Cerebellar nuclear complex (tissue), 1 donor: ENCODE measurements around the gene PLEKHB1.

Experiments
- DNase-seq, 2 experiments: peaks; one replicate each; lab custom pipeline; 2025; lab: John Stamatoyannopoulos, UW

The PLEKHB1 gene, protein sequence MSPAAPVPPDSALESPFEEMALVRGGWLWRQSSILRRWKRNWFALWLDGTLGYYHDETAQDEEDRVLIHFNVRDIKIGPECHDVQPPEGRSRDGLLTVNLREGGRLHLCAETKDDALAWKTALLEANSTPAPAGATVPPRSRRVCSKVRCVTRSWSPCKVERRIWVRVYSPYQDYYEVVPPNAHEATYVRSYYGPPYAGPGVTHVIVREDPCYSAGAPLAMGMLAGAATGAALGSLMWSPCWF

DNA sequence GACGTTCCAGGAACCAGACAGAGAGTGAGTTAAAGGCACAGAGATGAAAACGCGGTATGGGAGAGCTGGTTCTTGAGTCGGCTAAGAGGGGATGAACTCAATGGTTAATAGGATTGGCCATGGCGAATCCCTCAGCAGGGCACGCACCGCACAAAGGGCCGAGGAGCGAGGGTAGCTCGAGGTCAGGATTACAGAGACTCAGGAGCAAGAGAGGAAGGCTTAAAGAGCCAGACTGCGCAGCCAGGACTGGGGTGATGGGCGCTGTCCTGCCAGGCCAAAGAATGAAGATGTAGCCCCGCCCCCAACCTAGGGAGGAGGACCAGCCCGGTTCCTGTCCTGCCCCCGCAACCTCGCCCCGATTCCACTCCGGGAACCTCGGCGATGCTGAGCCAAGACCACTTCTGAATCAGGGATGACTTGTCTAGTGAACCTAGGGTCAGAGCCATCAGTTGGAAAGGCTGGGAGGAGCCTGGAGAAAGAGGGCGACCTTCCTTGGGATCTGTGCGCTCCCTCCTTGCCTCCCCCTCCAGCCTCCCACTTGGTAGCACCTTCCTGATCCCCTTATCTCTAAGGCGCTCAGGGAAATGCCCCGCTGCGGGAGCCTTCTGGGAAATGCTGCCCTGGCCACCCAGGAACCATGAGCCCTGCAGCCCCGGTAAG is at the start of gene PLEKHB1:
Gene PLEKHB1 (plus strand): TSS at position 610 of the 660 bp plus-strand sequence. CDS start 28 bp downstream, at position 638.
- DNase-seq: no peak

DNA sequence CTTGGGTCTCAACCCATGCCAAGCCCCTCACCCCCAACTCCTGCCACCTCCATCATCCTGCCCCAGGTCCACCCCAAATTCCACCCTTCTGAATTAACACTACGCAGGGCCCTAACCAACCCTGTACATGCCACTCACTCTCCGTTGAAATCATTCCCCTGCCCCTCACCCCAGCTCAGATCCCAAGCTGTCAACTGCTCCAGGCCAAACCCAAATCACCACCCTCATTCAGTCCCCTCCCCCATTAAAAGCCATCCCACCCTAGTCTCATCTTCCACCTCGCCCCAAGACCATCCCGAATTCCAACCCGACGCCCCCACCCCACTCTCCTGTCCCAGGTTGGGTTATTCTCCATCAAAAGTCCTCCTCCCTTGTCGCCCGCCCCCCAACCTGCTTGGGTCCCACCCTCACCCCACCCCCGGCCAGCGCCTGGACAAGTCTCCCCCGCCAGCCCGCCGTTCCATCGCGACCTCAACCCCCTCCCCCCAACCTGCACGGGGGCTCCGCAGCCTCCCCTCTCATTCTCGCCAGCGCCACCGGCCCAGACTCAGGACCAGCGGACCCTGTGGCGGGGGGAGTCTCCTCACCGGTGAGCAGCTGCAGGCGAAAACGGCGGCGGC is 48.9 kb upstream of the PLEKHB1 start:
- no peak for DNase-seq

DNA sequence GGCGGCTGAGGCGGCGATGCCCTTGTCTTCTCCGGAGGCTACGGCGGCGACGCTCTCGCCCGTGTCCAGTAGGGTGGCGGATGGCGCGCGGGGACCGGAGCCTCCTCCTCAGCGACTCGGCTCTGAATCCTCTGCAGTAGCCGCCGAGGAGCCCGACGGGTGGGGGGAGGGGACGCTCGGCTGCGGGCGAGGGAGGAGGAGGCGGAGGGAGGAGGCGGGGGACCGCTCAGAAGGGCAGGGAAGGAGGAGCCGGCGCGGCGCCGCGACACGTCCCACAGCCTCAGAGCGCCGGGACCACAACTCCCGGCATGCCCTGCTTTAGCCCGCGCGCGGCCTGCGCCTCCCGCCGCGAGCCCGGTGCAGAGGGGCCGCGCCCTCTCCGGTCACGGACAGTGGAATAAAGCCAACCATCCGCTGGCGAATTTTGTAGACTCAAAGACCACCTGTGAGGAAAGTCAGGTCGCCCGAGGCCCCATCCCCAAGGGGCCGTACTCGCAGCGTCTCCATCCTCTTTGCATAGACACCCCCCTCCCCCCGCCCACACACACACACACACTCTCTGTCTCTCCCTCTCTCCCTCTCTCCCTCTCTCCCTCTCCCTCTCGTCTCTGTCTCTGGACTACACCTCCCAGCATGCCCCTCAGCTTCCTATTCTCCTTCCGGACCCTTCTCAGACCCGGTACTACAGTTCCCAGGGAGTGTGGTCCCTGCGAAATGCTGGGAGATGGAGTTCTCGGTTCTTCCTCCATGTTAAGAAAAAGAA is 48.2 kb upstream of the PLEKHB1 start, which contains the start of gene FAM168A:
Gene FAM168A (minus strand): TSS at position 157 of the 763 bp plus-strand sequence. CDS start 129,638 bp downstream, outside the sequence.
- DNase-seq: peak; percentile 78 to 92

DNA sequence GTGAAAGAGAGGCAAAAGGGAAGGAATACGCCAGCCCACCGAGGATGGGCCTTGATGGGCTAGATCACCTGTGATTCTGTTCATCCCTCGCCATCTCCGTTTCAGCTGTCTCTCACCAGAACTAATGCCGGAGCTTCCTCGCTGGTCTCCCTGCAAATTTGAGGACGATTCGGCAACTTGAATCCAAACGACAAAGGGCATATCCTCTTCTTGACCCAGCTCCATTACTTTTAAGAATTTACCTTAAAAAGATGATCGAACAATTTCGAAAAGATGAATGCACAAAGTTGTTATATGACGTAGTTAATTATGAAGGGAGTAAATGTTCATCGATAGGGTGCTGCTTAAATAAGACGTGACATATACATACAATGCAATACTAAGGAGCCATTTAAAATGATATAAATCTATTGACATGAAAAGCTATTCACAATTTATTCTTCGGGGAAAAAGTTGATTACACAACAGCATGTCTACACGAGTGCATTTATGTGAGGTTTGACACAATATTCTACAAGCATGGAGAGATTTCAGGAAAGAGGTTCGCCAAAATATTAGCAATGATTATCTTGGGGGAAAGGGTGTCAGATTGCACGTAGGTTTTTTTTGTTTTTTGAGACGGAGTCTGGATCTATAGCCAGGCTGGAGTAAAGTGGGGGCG is 47.5 kb upstream of the PLEKHB1 start:
- DNase-seq: no peak

DNA sequence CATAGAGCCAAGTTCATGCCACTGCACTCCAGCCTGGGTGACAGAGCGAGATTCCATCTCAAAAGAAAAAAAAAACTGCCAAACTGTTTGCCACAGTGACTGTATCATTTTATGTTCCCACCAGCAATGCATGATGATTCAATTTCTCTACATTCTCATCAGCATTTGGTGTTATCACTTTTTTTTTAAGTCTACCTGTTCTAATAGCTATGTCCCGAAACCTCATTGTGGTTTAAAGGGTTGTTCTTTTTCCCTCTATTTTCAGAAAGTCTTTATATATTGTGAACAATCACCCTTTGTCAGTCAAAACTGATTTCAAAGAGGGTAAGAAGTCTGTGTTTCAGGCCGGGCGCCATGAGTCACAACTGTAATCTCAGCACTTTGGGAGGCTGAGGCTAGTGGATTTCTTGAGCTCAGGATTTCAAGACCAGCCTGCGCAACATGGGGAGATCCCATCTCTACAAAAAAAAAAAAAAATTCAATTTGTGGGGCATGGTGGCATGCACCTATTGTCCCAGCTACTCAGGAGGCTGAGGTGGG is 33.7 kb upstream of the PLEKHB1 start:
- no peak for DNase-seq

DNA sequence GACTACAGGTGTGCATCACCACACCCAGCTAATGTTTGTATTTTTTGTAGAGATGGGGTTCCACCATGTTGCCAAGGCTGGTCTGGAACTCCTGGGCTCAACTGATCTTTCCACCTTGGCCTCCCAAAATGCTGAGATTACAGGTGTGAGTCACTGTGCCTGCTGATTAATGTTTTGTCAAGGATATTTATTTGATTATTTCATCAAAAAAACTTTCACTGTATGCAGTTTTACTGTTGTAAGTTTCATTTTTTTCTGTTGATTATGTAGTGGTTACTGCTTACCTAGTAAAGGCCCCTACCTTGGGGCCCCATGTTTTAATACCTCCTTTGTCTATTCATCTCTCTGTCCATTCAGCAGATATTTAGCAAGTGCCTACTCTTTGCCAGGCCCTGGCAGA is 31.8 kb upstream of the PLEKHB1 start:
- no peak for DNase-seq

DNA sequence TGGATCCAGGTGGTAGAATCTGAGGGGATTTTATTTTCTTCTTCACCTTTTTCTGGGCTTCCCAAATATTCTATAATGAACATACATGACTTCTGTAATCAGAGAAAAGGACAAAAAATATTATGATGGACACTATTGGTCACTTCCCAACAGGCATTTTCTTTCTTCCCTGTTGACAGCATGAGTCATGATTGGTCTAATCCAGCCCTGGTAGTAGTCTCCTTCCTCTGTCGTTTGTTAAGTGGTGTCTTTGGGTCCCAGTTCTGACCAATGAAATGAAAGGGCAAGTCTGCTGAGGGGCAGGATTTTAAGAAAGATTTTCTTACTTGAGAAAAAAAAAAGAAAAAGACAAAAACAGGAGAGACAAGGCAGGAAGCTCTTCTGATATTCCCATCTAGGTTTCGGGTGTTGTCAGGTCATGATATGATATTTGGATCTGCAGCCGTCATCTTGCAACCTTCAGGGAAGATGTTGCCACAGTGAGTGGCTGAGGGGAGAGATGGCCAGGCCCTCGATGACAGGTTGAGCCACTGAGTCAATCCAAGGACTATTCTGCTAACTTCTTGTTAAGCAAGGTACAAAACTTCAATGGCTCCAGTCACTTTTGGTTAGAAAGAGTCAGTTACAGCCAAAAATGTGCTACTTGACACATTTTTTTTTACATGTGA is 23.3 kb upstream of the PLEKHB1 start:
- no peak for DNase-seq

DNA sequence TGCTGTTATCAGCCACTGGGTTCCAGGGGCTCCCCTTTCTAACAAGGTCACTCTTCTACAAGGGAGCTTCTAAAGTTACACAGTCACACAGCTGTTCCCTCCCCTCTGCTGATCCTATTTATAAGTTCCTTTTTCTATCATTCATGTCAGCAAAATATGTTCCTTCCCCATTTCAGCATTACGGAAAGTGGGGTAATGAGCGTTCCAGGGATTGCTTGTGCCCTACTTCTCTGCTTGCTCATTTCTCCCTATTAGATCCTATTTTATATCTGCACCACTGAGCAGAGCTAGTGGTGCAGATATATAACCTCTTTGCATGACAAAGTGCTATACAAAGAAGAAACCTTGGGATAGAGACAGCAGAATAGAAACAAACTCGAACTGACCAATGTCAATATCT is 22.7 kb upstream of the PLEKHB1 start:
- DNase-seq: no peak

DNA sequence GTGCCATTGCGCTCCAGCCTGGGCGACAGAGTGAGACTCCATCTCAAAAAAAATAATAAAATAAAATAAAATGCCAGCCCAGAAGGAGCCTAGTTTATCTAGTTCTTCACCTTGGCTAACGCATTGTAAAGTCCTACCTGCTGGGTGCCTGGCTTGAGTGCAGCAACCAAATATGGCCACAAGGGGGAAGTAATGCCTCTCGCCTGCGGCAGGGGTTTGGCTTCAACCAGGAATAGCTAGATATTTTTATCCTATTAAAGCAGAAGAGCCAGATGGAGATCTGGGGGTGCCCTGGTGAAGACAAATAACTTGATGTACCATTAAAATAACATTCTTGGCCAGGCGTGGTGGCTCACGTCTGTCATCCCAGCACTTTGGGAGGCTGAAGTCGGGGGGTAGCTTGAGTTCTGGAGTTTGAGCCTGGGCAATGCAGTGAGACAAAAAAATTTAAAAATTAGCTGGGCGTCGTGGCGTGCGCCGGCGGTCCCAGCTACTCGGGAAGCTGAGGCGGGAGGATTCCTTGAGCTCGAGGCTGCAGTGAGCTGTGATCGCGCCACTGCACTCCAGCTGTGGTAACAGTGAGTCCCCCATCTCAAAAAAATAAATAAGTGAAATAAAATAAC is 20.6 kb upstream of the PLEKHB1 start:
- peak in 1 of 2 experiments; percentile 82 for DNase-seq

DNA sequence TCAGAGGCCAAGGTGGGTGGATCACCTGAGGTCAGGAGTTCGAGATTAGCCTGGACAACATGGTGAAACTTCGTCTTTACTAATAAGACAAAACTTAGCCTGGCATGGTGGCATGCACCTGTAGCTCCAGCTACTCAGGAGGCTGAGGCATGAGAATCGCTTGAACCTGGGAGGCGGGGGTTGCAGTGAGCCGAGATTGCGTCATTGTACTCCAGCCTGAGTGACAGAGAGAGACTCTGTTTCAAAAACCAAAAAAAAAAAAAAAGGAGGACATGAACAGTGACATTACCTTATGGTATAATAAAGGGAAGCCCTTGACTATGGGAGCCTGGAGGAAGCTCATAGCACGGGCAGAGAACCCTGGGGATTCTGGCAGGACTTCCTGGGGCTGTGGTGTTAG is 16.5 kb upstream of the PLEKHB1 start:
- DNase-seq: no peak

DNA sequence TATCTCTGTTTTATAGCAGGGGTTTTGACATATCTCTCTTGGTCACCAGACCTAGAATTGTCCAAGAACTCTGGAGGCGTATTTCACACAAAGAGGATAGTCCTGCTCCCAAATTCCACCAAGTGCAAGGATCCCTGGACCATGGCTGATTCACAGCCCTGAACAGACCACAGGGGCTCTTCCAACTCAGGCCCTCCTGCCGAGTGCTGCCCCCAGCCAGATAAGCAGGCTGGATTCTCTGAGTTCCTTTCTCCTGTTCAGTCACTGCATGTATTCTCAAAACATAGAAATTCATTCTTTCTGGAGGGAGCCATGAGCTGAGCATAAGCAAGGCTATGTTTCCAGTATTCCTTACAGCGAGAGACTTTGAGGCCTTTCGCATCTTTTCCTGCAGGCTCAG is 13.4 kb upstream of the PLEKHB1 start:
- no peak for DNase-seq

DNA sequence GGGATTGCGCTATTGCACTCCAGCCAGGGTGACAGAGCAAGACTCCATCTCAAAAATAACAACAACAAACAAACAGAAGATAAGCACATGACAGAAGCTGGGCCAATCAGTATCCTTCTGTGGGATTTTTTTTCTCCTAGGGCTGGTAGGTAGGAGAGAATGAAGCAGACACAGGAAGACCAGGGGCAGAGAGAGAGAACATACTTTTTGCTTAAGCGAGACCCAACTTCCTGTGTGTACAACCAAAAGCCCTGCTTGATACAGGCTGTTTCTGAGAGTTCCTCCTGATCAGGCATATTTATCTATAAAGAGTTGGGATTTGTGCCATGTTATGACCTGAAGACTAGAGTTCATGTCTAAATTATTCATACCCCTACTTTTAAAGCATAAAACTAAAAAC is 12.4 kb upstream of the PLEKHB1 start:
- no peak for DNase-seq

DNA sequence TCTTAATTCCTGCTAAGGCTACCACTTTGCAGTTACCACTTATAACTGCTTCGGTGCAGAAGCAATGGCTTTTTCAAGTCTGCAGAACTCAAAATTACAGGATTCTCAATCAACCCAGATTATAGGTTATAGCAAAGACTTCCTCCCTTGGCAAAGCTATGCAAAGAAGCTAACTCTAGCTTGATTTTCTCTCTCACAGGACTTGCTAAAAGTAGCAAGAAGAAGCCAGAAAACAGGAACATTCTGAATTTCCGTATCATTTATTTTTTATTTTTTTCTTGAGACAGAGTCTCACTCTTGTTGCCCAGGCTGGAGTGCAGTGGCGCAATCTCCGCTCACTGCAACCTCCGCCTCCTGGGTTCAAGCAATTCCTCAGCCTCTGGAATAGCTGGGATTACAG is 10.7 kb upstream of the PLEKHB1 start:
- no peak for DNase-seq

DNA sequence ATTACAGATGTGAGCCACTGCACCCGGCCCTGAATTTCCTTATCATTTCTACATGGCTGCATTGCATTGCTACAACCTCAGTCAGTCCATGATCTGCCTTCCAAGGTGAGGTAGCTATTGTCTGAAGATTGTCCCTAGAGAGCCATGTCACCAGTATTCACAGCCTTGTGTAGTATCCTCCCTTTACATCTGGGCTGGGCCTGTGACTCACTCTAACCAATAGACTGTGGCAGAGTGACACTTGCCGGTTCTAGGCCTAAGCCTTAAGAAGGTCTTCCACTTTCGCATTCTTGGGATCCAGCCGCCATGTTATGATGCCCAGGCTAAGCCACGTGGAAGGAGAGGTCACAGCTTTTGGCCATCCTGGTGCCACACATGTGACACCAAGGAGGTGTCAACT is 10.1 kb upstream of the PLEKHB1 start:
- no peak for DNase-seq

DNA sequence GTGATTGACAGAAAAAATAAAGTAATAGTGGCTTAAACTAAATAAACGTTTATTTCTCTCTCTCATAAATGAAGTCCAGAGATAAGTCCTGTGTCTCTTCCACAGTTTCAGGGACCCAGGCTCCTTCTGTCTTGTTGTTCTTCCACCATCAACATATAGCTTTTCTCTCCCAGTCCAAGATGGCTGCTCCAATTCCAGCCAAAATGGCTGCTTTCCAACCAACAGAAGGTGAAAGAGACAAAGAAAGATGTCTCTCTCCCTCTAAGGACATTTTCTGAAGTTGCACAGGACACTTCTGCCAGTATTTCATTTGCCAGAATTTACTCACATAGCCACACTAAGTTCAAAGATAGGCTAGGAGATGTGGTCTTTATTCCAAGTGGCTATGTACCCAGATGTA is 9.4 kb upstream of the PLEKHB1 start:
- DNase-seq: no peak

DNA sequence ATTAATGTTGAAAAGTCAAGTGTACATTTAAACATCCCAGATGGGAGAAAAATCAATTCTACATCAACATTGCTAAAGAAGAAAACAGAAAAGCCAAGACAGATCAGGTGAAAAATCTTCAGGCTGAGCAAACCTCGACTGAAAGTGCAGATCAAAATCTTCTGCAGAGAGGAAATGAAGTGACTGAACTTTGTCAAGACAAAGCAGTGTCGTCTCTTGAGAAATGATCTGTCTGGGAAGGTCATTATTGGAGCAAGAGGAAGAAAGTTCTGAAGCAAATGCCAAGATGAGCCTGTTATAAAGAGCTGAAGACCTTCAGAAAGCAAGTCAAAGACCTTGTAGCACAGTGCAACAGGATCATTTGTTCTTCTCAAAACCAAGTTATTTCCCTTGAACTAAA is 5.8 kb upstream of the PLEKHB1 start:
- DNase-seq: no peak

DNA sequence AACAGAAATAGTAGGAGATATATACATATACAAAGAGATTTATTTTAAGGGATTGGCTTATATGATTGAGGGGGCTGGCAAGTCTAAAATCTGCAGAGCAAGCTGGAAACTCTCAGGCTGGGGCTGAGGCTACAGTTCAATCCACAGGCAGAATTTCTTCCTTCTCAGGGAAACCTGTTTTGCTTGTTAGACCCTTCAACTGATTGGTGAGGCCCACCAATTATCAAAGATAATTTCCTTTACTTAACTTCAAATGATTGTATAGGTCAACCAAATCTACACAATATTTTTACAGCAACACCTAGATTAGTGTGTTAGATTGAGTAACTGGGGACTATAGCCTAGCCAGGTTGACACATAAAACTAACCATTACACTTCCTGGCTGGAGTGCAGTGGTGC is 4.7 kb upstream of the PLEKHB1 start:
- DNase-seq: no peak

DNA sequence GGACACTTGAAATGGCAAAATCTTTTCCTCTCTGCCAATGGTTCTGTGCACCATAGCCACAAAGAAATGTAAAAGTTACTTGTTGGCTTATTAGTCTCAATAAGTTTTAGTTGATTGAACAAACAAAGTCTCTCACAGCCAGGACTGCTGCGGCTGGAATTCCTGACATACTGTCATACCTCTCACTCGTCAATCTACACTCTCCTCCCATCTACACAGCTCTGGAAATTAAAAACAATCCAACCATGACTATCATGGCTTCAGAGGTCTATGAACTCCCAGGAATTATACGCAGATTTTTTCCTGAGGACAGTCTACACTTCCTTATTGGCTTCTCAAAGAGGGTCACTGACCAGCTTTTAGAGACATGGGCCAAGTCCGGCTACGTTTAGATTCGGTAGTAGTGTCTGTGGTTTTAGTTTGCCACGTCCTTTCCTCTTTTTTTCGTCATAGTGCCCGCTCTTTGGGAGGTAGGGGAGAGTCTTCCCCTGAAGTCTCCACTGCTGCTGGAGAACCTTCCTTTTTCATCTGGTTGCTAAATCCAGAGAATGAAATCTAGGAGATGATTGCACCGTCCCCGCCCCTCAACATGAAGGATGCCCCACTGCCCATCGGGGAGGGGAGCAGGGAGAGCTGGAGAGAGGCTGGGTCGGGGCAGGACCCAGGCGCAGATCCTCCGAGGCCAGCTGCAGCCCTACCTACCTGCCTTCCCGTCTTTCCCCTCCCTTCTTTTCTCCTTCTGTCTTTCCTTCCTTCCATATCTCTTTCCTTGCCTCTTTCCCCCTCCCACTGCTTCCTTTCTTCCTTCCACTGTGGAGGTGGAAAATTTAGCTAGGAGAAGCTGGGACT is 1.0 kb upstream of the PLEKHB1 start:
- no peak for DNase-seq

DNA sequence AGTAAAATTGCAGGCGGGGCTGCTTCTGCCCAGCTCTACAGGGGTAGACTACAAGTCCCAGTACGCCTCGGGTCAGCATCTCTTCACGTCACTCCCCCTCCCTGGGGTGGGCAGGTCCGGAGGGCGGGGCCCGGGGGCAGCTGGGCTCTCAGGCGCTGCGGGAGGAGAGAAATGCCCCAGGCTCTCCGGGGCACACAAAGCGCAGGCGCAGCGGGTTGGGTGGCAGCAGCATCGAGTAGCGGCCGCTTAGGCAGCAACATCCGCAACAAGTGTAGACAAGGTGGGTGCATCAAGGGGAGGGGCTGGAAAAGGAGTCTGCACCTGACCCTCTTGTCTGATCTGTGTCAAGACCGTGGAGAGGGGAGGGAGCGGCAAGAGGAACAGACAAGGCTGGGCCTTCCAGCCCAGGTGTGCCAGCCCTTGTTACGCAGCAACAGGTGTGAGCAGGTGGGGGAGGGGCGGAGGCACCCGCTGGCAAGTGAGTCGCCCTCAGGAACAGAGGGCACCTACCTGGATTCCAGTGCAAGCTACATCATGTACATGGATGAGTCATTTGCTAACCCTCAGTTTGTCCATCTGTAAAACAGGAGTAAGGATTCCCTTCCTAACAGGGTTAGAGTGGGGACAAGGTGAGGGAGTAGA is 1.2 kb downstream of the PLEKHB1 start:
- peak; percentile 14 to 75 for DNase-seq
